Stimulated activated CD8-positive, alpha-beta memory T cell treated with anti-CD3 and anti-CD28 coated beads, Interleukin-15, amount 100 ng/mL, for 4 hours (primary cell): ENCODE results near the gene PRKAG2.
"Not testable (repeated sequence)": the region's sequence is repeated elsewhere in the genome, so short reads cannot be mapped to it uniquely, and the experiment has no call there.

ENCODE experiments used
- DNase-seq, 2 donors: peaks; one replicate each; pipeline ENCODE4 v3.0.0-alpha.2; 2020; ENCODE audit warnings: low read depth in 2 of 2

The PRKAG2 gene

GRCh38 chr7:151768805-151769187 is 108.1 kb downstream of the PRKAG2 start:
- no peak for DNase-seq

DNA sequence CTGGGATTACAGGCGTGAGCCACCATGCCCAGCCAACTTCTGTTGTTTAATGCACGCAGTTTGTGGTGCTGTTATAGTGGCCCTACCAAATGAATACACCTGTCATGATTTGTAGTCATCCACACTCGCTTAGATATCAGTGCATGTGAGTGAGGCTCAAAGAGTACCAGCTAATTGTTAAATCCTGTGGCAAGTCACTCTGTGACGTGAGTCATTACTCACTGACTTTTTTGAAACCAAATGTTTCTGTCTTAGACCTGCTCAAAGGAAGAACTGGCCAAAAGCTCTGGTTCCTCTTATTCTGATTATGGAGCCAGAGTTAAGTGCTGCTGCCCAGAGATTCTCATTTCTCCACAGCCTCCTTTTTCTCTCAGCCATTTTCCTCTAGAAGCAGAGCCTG is 109.4 kb downstream of the PRKAG2 start:
- DNase-seq = no peak

DNA sequence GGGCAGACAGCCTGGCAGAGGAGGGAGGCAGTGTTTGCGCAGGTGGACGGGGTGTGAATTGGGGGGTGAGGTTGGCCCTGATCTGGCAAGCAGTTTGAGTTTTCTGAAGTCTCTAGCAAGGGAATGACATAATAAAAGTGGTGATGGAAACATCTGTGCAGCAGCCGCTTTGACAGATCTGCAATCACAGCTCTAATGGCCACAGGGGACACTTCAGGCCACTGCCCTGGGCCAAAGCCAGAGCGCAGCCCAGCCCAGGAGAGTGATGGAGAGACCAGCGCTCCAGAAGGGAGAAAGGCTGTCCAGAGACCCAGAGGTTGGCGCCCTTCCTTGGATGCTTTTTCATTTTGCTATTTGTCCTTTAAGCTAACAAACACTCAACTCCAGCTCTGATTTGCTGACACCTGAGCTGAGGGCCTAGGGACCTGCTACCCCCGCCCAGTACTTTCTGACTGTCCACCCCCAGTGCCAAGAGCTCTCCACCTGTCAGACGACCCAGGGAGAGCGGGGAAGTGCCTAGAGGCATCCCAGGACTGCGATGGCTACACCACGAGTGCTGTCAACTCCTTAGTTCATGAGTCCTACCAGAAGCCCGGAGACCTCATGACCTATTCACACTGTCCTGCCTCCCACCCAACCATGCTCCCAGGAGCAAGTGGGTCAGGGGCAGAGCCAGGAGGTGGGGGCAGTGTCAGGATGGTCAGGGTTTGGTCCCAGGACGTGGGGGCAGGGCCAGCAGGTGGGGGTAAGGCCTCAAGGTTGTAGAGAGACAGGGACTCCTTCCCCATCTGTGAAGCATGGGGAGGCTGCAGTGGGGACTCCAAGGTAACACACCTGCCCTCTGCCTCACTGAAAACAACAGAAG is 112.6 kb downstream of the PRKAG2 start:
- no peak for DNase-seq

DNA sequence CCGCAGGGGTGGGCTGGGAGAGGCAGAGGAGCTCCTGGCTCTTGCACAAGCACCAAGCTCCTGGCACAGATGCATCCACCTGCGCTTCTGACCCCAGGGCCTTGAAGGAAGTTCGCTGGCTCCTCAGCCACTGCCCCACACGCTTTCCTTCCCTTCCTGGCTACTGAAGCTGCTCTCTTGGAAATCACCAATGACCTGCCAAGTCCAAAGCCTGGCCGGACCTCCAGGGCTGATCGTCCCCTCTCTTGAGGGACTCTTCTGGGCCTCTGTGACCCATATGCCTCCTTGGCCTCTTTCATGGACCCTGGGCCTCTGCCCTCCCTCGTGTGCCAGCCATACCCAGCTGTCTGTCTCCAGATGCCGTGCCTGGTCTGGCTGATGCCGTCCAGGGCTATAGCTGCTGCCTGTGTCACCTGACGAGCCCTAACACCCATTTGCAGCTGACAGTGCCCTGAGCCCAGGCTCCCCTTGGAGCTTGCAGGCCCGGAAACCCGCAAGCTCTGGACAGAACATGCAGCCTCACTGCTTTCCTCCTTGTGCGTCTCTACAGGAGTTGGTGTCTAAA is 113.4 kb downstream of the PRKAG2 start:
- DNase-seq = no peak

DNA sequence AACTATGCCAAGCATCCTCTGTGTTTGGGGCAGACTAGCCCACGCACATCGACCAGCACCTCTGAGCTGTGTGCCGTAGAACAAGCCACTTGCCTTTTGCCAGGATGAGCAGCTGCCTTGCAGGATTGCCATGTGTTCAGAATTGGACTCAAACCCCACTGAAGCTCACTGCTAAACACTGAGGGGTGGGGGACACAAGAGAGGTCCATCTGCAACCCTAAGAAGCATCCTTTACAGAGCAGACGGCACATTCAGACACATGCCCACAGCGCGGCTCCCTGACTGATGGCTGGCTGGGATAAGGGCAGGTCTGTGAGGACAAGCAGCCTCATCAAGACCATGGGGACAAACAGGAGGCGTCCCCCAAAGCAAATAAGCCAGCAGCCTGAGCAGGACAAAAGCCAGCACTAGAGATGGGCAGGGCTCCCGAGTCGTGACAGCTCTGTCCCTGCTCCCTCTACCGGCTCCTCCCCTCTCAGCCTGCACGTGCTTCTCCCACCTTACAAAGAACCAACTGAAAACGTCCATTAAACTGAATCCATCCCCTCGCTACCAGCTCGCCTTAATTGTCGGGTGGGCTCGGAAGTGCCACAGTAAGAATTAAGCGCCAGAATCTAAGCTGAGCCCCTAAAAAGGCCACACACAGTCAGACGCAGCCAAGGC is 114.2 kb downstream of the PRKAG2 start:
- no peak for DNase-seq

- no peak for DNase-seq
Measured at GRCh38 chr7:151761957-151762356, 115.0 kb downstream of the PRKAG2 start.

- no peak for DNase-seq
Measured at GRCh38 chr7:151761231-151761630, 115.7 kb downstream of the PRKAG2 start.

DNA sequence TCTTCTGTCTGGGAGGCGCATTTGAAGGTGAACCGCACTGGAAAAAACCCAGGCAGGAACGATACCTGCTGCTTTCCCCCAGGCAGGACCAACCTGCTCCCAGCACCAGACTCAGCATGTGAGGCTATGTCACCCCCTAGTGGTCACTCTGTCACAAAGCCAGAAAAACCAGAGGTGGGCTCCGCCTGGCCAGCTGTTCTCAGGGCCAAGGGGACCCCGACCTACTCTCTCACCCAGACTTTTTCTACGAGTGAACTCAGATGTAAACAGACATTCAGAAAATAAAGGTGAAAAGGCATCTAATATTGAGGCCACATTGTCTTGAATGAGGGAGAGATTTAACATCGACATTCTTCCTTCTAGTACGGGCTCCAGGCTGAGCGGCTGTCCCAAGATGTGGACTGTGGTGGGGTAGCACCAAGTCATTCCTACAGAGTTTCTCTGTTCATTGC is 117.3 kb downstream of the PRKAG2 start:
- DNase-seq = peak in 1 of 2 donors; percentile 41

DNA sequence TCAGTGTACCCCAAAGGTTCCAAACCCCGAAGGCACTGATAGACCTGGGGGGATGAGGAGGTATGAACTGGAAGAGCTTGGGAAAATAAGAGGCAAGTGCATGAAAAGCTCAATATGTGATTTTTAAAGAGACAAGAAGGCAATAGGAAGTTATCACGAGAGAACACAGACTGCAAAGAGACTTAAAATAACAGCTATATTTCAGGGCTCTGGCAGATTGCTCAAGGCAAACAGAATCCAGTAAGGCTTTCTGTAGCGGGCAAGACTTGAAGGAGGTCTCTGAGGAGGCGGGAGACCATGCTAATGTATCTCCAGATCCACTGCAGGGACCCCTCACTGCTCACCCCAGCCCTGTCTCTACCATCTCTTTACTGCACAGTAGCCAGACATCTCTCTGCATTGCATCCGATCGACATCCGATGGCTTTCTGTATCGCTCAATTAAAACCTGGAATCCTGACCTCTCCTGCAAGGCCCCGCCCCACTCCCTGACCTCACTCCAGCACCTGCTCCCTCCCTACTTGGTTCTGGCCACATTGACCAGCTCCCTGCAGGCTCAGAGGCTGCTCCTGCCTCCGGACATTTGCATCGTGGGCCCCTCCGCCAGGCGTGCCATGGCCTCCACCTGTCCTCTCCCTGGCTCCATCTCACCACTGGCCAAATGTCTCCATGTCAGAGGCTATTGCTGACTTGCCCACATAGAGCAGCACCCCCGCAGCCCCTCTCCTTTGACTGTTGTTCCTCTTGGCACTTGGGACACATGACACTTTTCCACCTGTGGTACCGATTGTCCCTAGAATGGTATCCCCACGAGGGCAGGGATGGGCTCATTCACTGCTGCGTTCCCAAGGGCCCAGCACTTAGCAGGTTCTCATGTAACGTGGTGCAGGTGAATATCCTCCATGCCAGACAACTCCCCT is 118.0 kb downstream of the PRKAG2 start:
- no peak for DNase-seq

DNA sequence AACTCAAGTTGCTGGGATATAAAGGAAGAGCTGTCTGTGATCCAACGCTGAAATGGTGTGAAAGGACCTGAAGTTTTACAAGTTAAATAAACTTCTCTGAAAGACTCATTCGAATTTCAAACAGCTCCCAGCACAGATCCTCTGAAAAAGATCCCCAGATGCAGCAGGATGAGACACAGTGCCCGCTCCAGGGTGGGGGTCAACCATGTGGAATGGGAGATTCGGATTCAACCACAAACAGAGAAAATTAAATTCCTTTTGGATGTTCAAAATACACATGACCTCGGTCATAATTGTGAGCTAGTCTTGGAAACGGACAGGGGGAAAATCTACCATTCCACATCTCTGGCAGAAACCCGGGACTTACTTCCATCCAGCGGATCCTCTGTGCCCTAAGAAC is 119.6 kb downstream of the PRKAG2 start:
- no peak for DNase-seq

DNA sequence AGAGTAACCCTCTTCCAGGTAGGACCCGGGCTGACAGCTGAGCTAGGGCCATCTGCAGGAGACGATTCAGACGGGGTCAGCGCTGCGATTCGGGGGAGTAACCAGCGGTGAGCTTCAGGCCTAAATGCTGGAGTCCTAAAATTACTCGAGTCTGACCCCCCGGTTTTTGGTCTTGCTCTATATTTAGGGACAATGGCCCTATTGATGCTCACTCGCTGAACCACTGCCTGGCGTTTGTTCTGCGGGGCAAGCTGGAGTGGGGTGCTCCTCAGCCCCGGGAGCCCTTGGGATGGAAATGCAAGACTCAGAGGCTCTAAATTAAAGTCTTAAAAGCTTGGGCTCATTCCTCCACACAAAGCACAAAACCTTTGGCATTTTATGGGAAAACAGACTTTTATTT is 120.0 kb downstream of the PRKAG2 start:
- no peak for DNase-seq

- DNase-seq = peak; percentile 27 to 53
Measured at GRCh38 chr7:151756076-151756731, 120.7 kb downstream of the PRKAG2 start.

DNA sequence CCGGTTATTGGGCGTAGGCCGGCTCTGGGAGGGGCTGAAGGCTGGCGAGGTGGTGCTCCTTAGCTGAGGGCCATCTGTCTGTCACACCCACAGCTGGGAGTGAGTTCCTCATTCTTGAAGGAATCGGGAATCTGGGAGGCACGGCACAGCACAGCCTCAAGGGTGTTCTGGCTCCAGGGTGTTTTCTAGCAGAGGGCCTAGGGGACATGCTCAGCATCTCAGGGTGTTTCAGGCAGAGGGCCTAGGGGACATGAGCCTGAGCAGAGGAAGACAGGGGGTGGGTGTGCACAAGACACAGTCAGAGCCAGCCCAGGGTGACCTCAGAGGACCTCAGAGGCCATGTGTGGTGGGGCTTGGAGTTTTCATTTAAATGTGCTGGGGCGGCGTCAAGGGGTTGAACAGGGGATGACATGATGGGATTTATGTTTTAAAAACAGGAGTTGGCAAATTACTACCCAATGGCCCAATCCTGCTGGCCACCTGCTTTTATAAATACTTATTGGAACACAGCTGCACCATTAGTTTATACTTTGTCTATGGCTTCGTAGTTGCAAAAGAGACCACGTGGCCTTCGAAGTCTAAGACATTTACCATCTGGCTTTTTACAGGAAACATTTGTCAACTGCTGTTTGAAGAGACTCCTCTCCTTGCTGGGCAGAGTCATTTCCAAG is 121.6 kb downstream of the PRKAG2 start:
- no peak for DNase-seq

DNA sequence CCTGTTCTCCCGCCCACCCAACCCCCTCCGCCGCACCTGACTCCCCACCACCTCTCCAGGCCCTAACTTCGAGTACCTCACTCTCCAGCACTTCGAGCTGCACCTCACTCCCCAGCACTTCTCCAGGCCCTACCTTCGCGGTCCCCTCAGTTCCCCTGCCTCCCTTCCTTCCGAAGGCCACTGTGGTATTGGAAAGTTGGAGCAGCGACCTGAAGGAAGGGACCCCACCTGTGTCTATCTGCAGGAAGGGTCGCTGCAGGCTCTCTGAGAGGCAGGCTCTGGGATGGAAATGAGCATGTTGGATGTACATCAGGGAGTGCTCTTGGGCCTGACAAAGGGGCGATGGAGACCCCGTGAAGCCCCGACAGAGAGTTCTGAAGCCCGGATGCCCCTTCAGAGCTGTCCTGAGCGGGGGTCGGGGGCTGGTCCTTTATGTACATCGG is 122.2 kb downstream of the PRKAG2 start:
- no peak for DNase-seq

DNA sequence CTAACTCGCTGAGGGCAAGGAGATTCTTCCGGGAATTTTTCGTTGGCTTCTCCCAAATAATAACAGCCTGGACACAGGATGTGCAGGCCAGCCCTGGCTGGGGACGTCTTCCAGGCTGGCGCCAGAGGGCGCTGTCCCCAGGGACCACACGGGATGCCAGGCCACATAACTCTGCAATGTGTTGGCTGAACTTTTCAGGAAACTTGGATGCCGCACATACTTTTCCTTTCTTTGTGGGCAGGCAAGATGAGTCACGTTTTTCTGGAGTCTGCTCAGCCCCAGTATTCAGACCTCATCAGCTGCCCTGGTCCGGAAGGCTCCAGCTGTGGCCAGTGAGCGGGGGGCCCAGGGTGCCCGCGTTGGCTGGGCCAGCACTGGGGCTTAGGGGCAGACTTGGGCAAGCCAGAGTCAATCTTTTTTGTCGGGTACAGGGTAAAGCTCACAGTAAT is 122.7 kb downstream of the PRKAG2 start:
- no peak for DNase-seq

DNA sequence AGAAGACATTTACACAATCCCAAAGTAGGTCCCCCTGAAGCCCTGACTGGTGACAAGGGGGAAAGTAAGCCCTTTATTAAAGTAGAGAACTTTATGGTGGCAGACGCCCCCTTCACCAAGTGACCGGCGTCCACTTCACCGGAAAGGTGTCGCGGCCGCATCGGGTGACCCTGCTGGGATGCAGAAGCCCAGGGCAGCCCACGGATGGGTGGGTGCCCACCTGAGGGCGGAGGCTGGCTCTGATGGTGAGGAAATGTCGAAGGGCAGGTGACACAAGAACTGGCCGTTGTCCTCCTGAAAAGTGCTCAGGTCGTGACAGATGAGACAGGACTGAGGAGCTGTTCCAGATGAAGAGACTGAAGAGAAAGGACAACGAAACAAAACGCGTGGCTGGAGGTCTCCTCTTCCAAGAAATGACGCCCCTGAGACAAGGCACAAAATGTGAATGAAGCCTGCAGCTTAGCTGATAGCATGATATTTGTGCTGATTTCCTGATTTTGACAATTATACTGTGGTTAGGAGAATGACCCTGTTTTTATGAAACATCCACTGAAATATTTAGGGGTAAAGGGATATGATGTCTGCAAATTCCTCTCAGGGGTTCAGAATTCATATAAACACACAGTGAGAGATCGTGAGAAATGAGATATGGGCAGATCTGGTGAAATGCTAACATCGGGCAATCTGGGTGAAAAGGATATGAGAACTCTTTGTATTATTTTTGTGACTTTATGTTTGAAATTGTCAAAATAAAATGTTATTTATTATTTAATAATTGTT is 123.9 kb downstream of the PRKAG2 start:
- no peak for DNase-seq

DNA sequence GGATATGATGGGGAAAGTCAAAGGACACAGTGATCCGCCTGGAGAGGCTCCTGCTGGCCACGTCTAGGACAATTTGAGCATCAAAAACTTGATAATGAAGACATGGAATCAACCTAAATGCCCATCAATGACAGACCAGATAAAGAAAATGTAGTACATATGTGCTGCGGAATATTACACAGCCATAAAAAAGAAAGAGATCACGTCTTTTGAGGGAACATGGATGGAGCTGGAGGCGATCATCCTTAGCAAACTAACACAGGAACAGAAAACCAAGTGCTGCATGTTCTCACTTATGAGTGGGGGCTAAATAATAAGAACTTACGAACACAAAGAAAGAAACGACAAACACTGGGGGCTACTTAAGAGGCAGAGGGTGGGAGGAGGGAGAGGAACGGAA is 124.9 kb downstream of the PRKAG2 start:
- DNase-seq = no peak

DNA sequence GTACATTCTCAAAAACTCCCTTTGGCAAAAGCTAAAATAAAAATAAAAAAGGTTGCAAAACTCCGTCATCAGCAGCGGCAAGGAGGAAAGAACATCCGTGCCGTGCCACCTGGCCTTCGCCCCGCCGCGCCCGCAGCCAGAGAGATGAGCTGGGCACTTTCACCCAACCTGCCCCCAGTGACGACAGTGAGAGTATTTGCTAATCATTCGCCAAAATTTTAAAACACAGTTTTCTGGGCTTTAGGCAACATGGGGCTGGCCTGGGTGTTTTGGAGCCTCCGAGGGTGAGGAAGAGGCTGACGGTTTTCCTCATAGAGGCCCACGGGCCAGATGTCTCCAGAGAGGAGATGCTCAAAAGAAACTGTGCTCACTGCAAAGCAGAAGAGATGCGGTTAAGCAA is 128.2 kb downstream of the PRKAG2 start:
- no peak for DNase-seq

DNA sequence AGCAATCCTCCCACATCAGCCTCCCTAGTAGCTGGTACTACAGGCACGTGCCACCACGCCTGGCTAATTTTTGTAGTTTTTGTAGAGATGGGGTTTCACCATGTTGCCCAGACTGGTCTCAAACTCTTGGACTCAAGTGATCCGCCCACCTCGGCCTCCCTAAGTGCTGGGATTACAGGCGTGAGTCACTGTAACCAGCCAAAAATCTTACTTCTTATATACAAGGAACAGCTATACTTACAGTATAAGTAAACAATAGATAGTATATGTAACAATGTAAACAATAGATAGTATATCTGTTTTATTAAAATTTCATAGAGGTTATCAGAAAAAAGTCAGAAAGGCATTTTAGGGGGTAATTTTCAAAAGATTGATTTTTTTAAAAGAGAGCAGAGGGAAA is 128.9 kb downstream of the PRKAG2 start:
- not testable (repeated sequence) for DNase-seq

GRCh38 chr7:151745706-151746105 is 131.2 kb downstream of the PRKAG2 start:
- DNase-seq = no peak
